Caco-2 (cell line): ENCODE measurements around the gene ACRBP. TPM values are rescaled to one million over a fixed set of nuclear protein-coding genes. Genes with fewer than 3 reads are reported as not detected.

Source experiments
- BruUV-seq: library from RNA; stranded (reverse); fragments of 400-500 nt; replicated peaks from 2 replicates; lab custom pipeline; 2021; lab: Mats Ljungman, UMichigan
- CTCF ChIA-PET: fragments of 300-600 bp; sonication (Branson Sonifier 250); formaldehyde crosslinking; loops from one replicate; lab custom pipeline; 2022; ENCODE audit warnings: antibody characterized with exemption; lab: Charles Lee
- POLR2A ChIA-PET: fragments of 300-600 bp; sonication (Branson Sonifier 250); formaldehyde crosslinking; loops from one replicate; lab custom pipeline; 2022; ENCODE audit warnings: antibody characterized with exemption; lab: Charles Lee
- DNase-seq, 2 experiments: peaks; one replicate each; pipeline versions ENCODE4 v3.0.0 to v3.0.0-alpha.2; 2020 to 2022
- H3K27me3 ChIP-seq: replicated peaks from 2 replicates; pipeline ENCODE4 v1.6.0; 2011; ENCODE audit warnings: low read length; ENCODE audit not compliant: control insufficient read depth, insufficient read depth
- H3K36me3 ChIP-seq: 2 replicates; pipeline ENCODE4 v1.5.1; 2011; ENCODE audit warnings: low read length; ENCODE audit not compliant: control insufficient read depth, insufficient read depth
- H3K4me1 ChIP-seq: fragments of 250-450 bp; sonication (Bioruptor Pico); 2 replicates; pipeline ENCODE4 v1.5.1; 2020; ENCODE audit warnings: mild to moderate bottlenecking
- H3K4me3 ChIP-seq: 2 replicates; pipeline ENCODE4 v1.5.1; 2011; ENCODE audit warnings: low read depth, mild to moderate bottlenecking, control low read depth, low read length
- H3K9me3 ChIP-seq: fragments of 250-450 bp; sonication (Bioruptor Pico); 2 replicates; pipeline ENCODE4 v1.5.1; 2020; ENCODE audit warnings: mild to moderate bottlenecking, moderate library complexity
- H3K27ac Mint-ChIP-seq: one replicate; pipeline ENCODE4 v1.8.0; 2022; ENCODE audit warnings: mixed read lengths; ENCODE audit not compliant: unreplicated experiment
- H3K27me3 Mint-ChIP-seq: one replicate; pipeline ENCODE4 v1.8.0; 2022; ENCODE audit warnings: mixed read lengths; ENCODE audit not compliant: insufficient read depth, unreplicated experiment
- H3K36me3 Mint-ChIP-seq: one replicate; pipeline ENCODE4 v1.8.0; 2022; ENCODE audit warnings: mild to moderate bottlenecking, mixed read lengths; ENCODE audit not compliant: insufficient read depth, unreplicated experiment
- H3K4me1 Mint-ChIP-seq: one replicate; pipeline ENCODE4 v1.8.0; 2022; ENCODE audit warnings: low read depth, mixed read lengths; ENCODE audit not compliant: unreplicated experiment
- H3K4me3 Mint-ChIP-seq: one replicate; pipeline ENCODE4 v1.8.0; 2022; ENCODE audit warnings: mild to moderate bottlenecking, moderate library complexity, mixed read lengths; ENCODE audit not compliant: unreplicated experiment
- H3K9me3 Mint-ChIP-seq: one replicate; pipeline ENCODE4 v1.8.0; 2022; ENCODE audit warnings: mixed read lengths; ENCODE audit not compliant: unreplicated experiment
- CTCF ChIP-seq, 2 experiments: fragments of 200-600 bp in 1 of 2; IDR thresholded peaks; 1 replicate in 1 of 2; 2 replicates in 1 of 2; pipeline versions ENCODE4 v1.5.1 to v1.8.0; 2011 to 2022; ENCODE audit warnings: antibody characterized with exemption in 1 of 2, control low read depth in 1 of 2, inconsistent platforms in 1 of 2, low read depth in 1 of 2, low read length in 1 of 2, mild to moderate bottlenecking in 1 of 2, moderate library complexity in 1 of 2; ENCODE audit not compliant: insufficient read depth in 1 of 2, severe bottlenecking in 1 of 2, unreplicated experiment in 1 of 2
- intact Hi-C: fragments of 100-400 bp; cut with micrococcal nuclease; formaldehyde crosslinking; loops from one replicate; pipeline ENCODE4 v1.10.0; 2022; ENCODE audit not compliant: unreplicated experiment
- total RNA-seq: library from RNA; stranded (reverse); gene quantifications from 2 replicates; pipeline ENCODE4 v1.2.3, GENCODE V29; 2022

The ACRBP gene
- total RNA-seq, 1 experiment from 2014 or later = 0.73 TPM

GRCh38 chr12:6693832-6694355 lies 46.7 kb upstream of the ACRBP start:
- H3K9me3 ChIP-seq = no peaks in the 10 kb centered on the region
- H3K4me1 Mint-ChIP-seq = peaks cover 4% of the 10 kb centered on the region
- no peaks in the 10 kb centered on the region for H3K27me3 ChIP-seq
- intact Hi-C loops = no loop called here
- no peaks in the 10 kb centered on the region for H3K36me3 ChIP-seq
- no peak for DNase-seq
- no peak overlapping the region for H3K27ac Mint-ChIP-seq
- BruUV-seq = no TSS peak
- no peaks in the 10 kb centered on the region for H3K4me1 ChIP-seq
- peaks cover under 1% of the 10 kb centered on the region for H3K36me3 Mint-ChIP-seq
- H3K27me3 Mint-ChIP-seq = peaks cover 28% of the 10 kb centered on the region
- TF ChIP-seq CTCF (IDR thresholded peaks at IDR 0.05; ENCODE audit: insufficient read depth in 1 of 2, low read depth in 1 of 2, low read length in 1 of 2, severe bottlenecking in 1 of 2, unreplicated experiment in 1 of 2) = no peak
- CTCF ChIA-PET = interaction anchor here (0.5 kb wide), 1 partner anchor 66 kb away, joined by 3 read pairs; no protein-coding TSS in a partner anchor
- H3K4me3 ChIP-seq = no peak overlapping the region
- H3K4me3 Mint-ChIP-seq = no peak overlapping the region
- POLR2A ChIA-PET = no interaction called here
- no peaks in the 10 kb centered on the region for H3K9me3 Mint-ChIP-seq

GRCh38 chr12:6692888-6693287 lies 45.7 kb upstream of the ACRBP start:
- ChIA-PET POLR2A (interaction anchor here (0.6 kb wide), 1 partner anchor 75 kb away, joined by 7 read pairs; no protein-coding TSS in a partner anchor), CTCF (interaction anchor here (0.7 kb wide), 1 partner anchor 235 kb away, joined by 3 read pairs; no protein-coding TSS in a partner anchor)
- no TSS peak for BruUV-seq
- no peak for TF ChIP-seq CTCF (IDR thresholded peaks at IDR 0.05; ENCODE audit: insufficient read depth in 1 of 2, low read depth in 1 of 2, low read length in 1 of 2, severe bottlenecking in 1 of 2, unreplicated experiment in 1 of 2)
- H3K4me1 ChIP-seq = peaks cover 3% of the 10 kb centered on the region; the same call in 1 of the 2 replicates
- H3K27me3 ChIP-seq = no peaks in the 10 kb centered on the region
- no peak for DNase-seq
- peaks cover 9% of the 10 kb centered on the region for H3K36me3 Mint-ChIP-seq
- no peak overlapping the region for H3K4me3 ChIP-seq
- intact Hi-C loops = no loop called here
- H3K9me3 ChIP-seq = no peaks in the 10 kb centered on the region
- H3K4me1 Mint-ChIP-seq = peaks cover 9% of the 10 kb centered on the region
- no peak overlapping the region for H3K4me3 Mint-ChIP-seq
- no peak overlapping the region for H3K27ac Mint-ChIP-seq
- no peaks in the 10 kb centered on the region for H3K36me3 ChIP-seq
- H3K27me3 Mint-ChIP-seq = peaks cover 20% of the 10 kb centered on the region
- no peaks in the 10 kb centered on the region for H3K9me3 Mint-ChIP-seq

GRCh38 chr12:6691473-6691872 lies 44.2 kb upstream of the ACRBP start:
- no TSS peak for BruUV-seq
- no peaks in the 10 kb centered on the region for H3K9me3 ChIP-seq
- Mint-ChIP-seq H3K9me3 (no peaks in the 10 kb centered on the region), H3K4me3 (no peak overlapping the region), H3K27me3 (peaks cover 13% of the 10 kb centered on the region), H3K27ac (no peak overlapping the region), H3K4me1 (peaks cover 23% of the 10 kb centered on the region), H3K36me3 (peaks cover 21% of the 10 kb centered on the region)
- TF ChIP-seq CTCF (IDR thresholded peaks at IDR 0.05; ENCODE audit: insufficient read depth in 1 of 2, low read depth in 1 of 2, low read length in 1 of 2, severe bottlenecking in 1 of 2, unreplicated experiment in 1 of 2) = no peak
- H3K4me1 ChIP-seq = peaks cover 7% of the 10 kb centered on the region; the same call in 1 of the 2 replicates
- H3K36me3 ChIP-seq = no peaks in the 10 kb centered on the region
- ChIA-PET CTCF (interaction anchor here (0.7 kb wide), 1 partner anchor 659 kb away, joined by 4 read pairs; no protein-coding TSS in a partner anchor), POLR2A (interaction anchor here (0.7 kb wide), 1 partner anchor 22 kb away, joined by 3 read pairs; no protein-coding TSS in a partner anchor)
- no peak for DNase-seq
- no peak overlapping the region for H3K4me3 ChIP-seq
- H3K27me3 ChIP-seq = no peaks in the 10 kb centered on the region
- intact Hi-C loops = no loop called here
